Measurements from ENCODE around the gene FAM209B. TPM values are rescaled to one million over a fixed set of nuclear protein-coding genes. Genes with fewer than 3 reads are reported as not detected.

Gene FAM209B
- total RNA-seq, 1 experiment from 2014 or later, result not detected

Other genes starting within 250 kb of the FAM209B start
- gene FAM210B, start 174.3 kb upstream of the FAM209B start, total RNA-seq (2014; rRNA removed; shearing (Covaris generic)), result 106 and 110 TPM in 2 replicates
- 225 and 240 TPM in 2 replicates for gene AURKA, start 141.0 kb upstream of the FAM209B start, total RNA-seq (2014; rRNA removed; shearing (Covaris generic))
- gene CSTF1, start 140.6 kb upstream of the FAM209B start, total RNA-seq (2014; rRNA removed; shearing (Covaris generic)), result 158 and 167 TPM in 2 replicates
- gene CASS4, start 121.0 kb upstream of the FAM209B start, total RNA-seq (2014; rRNA removed; shearing (Covaris generic)), result 4.9 and 5.1 TPM in 2 replicates
- gene RTF2, start 64.6 kb upstream of the FAM209B start, total RNA-seq (2014; rRNA removed; shearing (Covaris generic)), result 188 and 199 TPM in 2 replicates
- gene FAM209A, start 8.5 kb upstream of the FAM209B start, total RNA-seq (2014; rRNA removed; shearing (Covaris generic)), result not detected in 2 replicates
- not detected in 2 replicates for gene TFAP2C, start 96.1 kb downstream of the FAM209B start, total RNA-seq (2014; rRNA removed; shearing (Covaris generic))

Data from SJCRH30 (cell line).